GM12873 (cell line): ENCODE results near the gene PISD.

Source experiments
- TF ChIP-seq, protein P1 (sequence below): IDR thresholded peaks from 2 replicates; pipeline ENCODE4 v1.5.1; 2012; ENCODE audit warnings: low read depth, mild to moderate bottlenecking, moderate library complexity, low read length, control low read depth; ENCODE audit not compliant: insufficient read depth; ENCODE audit errors: missing control alignments

The PISD gene

DNA sequence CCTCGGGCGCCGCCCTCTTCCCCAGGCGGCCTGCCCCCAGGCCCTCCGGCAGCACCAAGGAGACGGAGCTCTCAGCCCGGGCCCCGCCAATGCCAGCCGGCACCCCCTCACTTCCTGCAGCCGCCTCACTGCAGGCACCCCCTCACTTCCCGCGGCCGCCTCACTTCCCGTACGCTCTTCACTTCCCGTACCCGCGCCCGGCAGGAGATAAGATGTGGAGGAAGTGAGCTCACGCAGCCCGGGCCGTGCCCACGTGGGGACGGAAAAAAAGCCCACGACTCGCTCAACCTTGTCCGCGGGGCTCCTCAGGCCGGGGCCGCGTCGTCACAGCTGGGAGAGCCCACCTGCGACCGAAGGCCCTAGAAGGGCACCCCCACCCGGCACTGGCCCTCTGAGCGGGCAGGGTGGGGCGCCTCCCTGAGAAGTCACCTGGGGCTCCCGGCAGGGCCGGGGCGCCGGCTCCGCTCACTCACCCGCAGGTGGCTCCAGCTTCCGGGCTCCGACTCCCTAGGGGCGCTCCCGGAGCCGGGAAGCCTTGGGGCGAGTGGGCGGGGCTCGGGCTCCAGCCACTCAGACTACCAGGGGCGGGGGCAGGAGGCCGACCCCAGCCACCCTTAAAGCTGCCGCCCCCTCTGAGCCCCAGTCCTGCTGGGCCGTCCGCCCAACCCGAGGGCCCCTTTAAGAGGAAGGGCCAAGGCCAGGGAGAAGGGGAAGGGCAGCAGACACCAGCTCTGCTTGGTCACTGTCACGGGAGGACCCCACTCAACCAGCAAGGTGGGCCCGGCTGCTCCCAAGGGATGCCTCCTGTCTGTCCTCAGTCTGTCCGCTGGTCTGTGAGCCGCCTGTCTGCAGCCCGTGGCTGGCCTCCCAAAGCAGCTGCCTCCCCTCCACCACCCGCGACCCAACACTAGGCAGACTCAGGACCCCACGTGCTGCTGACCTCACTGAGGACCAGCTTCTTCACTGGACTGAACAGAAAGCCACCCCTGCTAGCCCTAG lies 31.4 kb downstream of the PISD start:
- TF ChIP-seq, protein P1, sequence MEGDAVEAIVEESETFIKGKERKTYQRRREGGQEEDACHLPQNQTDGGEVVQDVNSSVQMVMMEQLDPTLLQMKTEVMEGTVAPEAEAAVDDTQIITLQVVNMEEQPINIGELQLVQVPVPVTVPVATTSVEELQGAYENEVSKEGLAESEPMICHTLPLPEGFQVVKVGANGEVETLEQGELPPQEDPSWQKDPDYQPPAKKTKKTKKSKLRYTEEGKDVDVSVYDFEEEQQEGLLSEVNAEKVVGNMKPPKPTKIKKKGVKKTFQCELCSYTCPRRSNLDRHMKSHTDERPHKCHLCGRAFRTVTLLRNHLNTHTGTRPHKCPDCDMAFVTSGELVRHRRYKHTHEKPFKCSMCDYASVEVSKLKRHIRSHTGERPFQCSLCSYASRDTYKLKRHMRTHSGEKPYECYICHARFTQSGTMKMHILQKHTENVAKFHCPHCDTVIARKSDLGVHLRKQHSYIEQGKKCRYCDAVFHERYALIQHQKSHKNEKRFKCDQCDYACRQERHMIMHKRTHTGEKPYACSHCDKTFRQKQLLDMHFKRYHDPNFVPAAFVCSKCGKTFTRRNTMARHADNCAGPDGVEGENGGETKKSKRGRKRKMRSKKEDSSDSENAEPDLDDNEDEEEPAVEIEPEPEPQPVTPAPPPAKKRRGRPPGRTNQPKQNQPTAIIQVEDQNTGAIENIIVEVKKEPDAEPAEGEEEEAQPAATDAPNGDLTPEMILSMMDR: no peak

GRCh38 chr22:31629741-31630184 lies 32.3 kb downstream of the PISD start:
- TF ChIP-seq, protein P1: no peak

DNA sequence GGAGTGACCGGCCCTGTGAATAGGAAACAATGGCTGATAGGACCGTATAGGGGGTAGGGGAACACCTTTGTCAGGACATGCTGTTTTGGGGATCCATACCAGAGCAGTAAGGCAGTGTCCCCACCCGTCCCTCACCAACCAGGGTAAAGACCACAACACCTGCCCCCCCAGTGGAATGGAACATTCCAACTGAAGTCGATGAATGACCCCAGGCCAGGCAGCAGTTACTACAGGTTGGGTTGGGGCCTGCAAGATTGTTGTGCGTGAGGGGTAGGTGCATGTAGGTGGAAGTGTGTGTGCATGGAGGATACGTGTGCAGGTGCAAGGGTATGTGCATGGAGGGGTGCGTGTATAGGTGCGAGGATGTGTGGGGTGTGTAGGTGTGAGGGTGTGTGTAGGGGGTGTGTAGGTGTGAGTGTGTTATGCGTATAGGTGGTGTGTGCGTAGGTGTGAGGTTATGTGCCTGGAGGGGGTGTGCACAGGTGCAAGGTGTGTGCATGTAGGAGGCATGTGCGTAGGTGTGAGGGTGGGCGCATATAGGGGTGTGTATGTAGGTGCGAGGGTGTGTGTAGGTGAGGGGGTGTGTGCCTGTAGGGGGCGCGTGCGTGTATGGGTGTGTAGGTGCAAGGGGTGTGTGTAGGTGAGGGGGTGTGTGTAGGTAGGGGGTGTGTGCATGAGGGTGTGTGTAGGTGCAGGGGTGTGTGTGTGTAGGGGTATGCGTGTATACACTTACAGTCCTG lies 32.9 kb downstream of the PISD start:
- TF ChIP-seq, protein P1: peak; percentile 41

- TF ChIP-seq, protein P1: no peak
These were observed 33.7 kb downstream of the PISD start for GRCh38 chr22:31628362-31628761.

DNA sequence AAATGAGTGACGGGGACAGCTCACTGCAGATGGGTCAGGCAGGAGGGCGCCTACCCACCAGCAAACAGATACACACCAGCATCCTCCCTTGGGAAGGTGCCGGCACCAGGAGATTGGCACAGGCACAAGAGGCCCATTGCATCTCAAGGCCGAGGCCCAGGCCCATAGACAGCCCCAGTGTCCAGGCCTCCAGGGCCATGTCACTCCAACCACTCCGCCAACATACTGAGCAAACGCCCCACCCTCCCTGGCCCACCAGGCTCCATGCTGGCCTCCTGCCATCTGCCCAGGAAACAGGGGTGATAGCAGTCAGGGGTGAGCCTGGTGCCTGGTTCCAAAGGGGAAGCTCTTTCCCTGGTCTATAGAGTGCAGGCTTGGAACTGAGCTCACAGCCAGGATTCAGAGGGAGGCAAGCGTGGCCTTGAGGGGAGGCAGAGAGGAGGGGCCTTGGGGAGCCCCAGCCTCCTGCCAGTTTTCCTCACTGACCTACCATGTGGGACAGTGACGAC lies 34.7 kb downstream of the PISD start:
- TF ChIP-seq, protein P1: no peak

DNA sequence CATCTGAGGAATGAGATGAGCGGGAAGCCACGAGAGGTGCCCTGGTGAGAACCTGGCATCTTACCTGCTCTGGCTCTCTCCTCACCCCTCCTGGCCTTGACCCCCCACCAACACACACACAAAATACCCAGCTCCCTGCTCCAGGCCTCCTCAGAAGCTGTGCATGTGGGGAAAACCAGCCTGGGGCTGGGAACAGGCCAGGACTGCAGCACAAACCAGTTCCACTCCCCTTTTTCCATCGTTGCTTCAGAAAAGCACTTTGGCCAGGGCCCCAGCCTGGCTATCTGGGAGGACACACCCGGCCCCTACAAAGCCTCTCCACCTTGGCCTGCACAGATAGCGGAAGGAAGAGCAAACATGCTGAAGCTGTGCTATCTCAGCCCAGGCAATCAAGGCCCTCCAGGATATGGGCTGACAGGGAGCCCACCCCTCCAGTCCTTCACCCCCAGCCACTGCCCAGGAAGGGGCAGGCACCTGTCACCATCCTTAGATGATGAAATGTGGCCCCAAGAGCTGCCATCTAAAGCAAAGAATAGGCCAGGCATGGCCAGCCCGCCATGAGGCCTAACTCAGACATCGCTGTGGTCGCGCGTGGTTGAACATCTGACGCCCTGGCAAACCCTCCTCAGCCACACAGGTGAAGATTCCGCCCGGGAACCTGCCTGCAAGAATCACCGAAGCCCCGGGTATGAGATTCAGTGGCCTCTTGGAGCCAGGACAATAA lies 35.4 kb downstream of the PISD start:
- TF ChIP-seq, protein P1: no peak
